GM18951 (cell line): ENCODE results near the gene NAGA.

Experiments used
- POLR2A ChIP-seq: IDR thresholded peaks from 4 replicates; pipeline ENCODE4 v1.6.1; 2011; ENCODE audit warnings: mild to moderate bottlenecking; ENCODE audit not compliant: insufficient read length, insufficient read depth; ENCODE audit errors: extremely low read depth
- in situ Hi-C: fragments of 300-500 bp; cut with MboI; formaldehyde crosslinking; loops from one replicate; pipeline ENCODE4 v1.12.0; 2022; ENCODE audit warnings: low sequenced_read_pairs, mixed read lengths, inconsistent platforms; ENCODE audit not compliant: unreplicated experiment

The NAGA gene

DNA sequence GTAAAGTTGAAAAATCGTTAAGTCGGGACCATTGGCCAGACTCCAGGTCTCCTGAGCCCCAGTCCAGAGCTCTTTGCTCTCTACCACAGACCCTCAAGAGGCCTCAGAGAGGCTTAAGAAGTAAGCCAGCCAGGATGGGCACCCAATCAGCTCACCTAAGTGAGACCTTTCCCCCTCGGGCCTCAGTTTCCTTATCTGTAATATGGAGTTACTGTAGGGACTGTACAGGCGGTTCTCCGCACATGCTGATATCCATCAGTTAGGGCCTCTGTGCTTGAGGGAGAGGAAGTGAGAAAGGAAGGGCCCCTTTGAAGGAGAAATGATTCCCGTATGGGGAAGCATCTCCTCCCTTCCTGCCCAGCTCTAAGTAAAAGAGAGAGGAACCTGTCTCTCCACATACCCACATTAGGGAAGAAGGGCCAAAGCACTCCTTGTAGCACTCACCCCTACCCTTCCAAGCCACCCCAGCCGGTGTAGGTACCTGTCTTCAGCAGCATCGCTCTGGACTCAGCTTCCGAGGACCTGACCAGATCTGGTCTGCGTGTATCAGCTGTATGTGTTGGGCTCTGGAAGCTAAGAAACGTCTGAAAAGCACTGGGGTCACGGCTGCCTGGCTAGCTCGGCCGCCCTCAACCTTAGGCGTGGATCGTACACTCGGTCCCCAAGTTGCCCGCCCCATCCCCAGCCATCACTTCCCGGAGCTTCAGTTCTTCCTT, 653 bp downstream of the NAGA start:
- in situ Hi-C loops = no loop called here
- no peak for TF ChIP-seq POLR2A

DNA sequence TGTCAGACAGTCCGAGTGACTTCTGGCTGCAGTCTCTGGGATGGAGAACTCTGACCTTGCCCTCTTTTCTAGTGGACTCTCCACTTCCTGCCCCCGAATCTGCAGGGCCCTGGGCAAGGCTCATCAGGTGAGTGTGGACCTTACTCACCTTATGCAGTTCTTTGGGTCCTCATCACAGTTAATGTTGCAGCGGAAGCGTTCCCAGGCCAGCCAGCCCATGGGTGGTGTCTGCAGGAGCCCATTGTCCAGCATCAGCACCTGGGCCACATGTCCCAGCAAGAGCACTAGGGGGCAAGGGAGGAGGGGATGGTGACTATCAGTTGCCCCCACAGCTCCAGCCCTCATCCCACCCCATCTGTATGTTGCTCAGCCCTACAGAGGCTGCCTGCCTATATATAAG, 2.3 kb downstream of the NAGA start:
- in situ Hi-C loops = no loop called here
- TF ChIP-seq POLR2A = no peak

DNA sequence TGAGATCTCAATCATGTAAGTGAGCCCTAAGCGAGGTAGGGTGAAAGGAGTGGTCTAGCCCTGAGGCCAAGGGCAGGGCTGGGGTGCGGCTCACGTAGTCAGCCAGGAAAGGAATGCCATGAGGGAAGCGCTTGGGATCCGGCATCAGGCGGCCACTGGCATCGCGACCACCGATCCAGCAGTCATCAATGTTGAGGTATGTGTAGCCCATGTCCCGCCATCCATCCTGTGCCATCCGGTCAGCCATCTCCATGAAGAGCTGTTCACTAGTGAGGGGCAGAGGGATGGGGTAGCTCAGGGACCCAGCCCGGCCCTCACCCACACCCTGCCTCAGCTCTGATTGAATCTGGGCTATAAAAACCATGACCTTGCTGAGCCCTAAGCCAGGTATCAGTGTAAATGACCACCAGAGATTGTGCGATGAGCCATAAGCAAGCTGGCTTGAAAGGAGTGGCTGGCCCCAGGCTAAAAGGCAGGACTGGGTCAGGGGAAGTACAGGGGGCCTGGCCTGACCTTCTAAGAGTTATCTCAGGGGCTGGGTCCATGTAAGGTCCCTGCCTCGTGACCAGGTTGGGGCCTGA, 2.9 kb downstream of the NAGA start:
- in situ Hi-C loops = no loop called here
- no peak for TF ChIP-seq POLR2A

GRCh38 chr22:42066937-42067336, 3.7 kb downstream of the NAGA start:
- in situ Hi-C loops = no loop called here
- TF ChIP-seq POLR2A = no peak

GRCh38 chr22:42066126-42066761, 4.4 kb downstream of the NAGA start:
- in situ Hi-C loops = no loop called here
- no peak for TF ChIP-seq POLR2A

- in situ Hi-C loops = no loop called here
- no peak for TF ChIP-seq POLR2A
These were observed 5.0 kb downstream of the NAGA start for GRCh38 chr22:42065438-42066125.

DNA sequence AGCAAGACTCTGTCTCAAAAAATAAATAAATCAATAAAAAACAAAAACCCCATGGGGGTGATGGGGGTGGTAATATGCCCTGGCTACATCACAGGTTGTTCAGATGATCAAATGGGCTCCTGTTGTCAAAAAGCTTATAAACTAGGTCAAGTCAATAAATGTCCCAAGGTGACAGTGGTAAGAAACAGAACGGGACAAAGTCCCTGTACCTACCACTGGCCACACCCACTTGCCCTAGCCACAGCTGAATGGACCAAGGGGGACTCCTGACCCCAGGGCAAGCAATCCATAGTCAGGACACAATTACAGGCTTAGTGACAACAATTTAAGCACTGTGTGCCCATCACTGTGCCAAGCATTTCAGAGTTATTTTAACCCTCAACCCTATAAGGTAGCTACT, 6.0 kb downstream of the NAGA start:
- TF ChIP-seq POLR2A = no peak
- in situ Hi-C loops = no loop called here

DNA sequence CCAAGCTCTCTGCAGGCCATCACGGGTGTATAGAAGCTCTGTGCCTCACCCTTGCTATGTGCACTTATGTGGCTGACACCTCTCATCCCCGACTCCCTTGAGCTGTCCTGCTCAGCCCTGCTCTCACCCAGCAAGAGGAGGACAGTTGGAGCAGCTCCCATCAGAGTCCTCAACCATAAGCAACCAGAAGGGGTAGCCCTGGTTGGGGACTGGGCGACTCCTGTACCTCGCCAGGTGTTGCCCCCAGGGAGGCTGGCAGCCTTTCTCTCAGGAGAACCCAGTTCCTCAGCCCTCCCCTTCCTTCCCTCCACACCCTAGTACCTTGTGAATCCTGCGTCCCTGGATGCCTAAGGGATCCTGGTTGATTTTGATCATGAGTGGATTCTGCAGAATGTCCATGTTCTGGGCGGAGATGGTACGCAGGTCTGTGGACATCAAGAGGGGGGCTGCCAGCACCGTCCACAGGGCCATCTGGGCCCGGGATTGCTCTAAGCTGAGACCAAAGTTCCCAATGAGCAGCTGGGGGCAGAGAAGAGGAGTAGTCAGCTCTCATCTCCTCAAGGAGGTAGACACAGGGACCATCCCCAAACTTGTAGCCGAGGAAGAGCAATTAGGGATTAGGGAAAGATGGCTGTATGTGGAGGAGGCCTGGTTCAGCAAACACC, 8.0 kb downstream of the NAGA start:
- in situ Hi-C loops = no loop called here
- TF ChIP-seq POLR2A = no peak

DNA sequence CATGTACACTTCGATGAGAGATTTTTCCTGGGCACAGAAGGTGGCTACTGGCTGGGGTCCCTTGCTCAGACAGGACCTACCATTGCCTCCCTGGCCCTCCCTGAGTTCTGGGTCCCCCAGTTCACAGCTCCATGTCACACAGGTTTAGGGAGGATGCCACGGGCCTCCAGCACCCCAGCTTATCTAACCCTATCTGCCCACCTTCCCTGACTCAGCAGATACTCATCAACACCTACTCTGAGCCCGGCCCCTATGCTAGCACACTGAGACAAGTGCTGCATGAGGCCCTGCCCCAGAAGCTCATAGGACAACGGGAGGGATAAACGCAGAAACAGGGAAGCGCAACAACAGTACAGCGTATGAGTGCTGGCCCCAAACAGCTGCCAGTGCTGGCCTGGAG, 9.6 kb downstream of the NAGA start:
- in situ Hi-C loops = no loop called here
- no peak for TF ChIP-seq POLR2A

- TF ChIP-seq POLR2A = no peak
- in situ Hi-C loops = no loop called here
These were observed 10.1 kb downstream of the NAGA start for GRCh38 chr22:42060489-42060888.

- in situ Hi-C loops = no loop called here
- TF ChIP-seq POLR2A = no peak
These were observed 13.7 kb downstream of the NAGA start for GRCh38 chr22:42056757-42057511.

DNA sequence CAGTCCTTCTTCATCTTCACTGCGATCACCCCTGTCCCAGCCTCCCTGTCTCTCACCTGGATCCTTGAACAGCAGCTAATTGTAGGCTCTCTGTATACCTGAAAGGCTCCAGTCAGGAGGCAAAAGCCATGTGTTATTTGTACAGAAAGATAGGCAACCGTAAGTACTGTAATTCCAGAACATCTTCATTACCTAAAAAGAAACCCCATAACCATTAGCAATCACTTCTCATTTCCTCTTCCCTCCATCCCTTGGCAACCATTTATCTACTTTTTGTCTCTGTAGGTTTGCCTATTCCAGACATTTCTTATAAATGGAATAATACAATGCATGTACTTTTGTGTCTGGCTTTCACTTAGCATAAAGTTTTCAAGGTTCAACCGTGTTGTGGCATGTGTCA, 17.8 kb downstream of the NAGA start:
- no peak for TF ChIP-seq POLR2A
- in situ Hi-C loops = no loop called here
